Bronchial epithelial cell (primary cell): Measurements from ENCODE around the gene WASF1. TPM values are rescaled to one million over a fixed set of nuclear protein-coding genes. Genes with fewer than 3 reads are reported as not detected.
A peak's percentile ranks its signal among the peaks of the same experiment; 100 is the strongest.
"Not testable (repeated sequence)": the region's sequence is repeated elsewhere in the genome, so short reads cannot be mapped to it uniquely, and the experiment has no call there.

Experiments used
- DNase-seq: peaks from one replicate; pipeline ENCODE4 v3.0.0-alpha.2; 2010; ENCODE audit warnings: low read depth
- FAIRE-seq: peaks from 2 replicates; lab custom pipeline; 2011; peaks lifted over from hg19 to GRCh38; lab: Jason Lieb, UNC
- H3K27me3 ChIP-seq: 2 replicates; pipeline ENCODE4 v1.5.1; 2011; ENCODE audit warnings: low read length; ENCODE audit not compliant: control insufficient read depth, insufficient read depth
- H3K36me3 ChIP-seq: 2 replicates; pipeline ENCODE4 v1.5.1; 2011; ENCODE audit warnings: low read length; ENCODE audit not compliant: control insufficient read depth, insufficient read depth
- H3K4me3 ChIP-seq: 2 replicates; pipeline ENCODE4 v1.5.1; 2011; ENCODE audit warnings: mild to moderate bottlenecking, low read depth, low read length, control low read depth
- CTCF ChIP-seq: IDR thresholded peaks from 2 replicates; pipeline ENCODE4 v1.5.1; 2011; ENCODE audit warnings: mild to moderate bottlenecking, moderate library complexity, low read length, control low read depth, inconsistent platforms; ENCODE audit not compliant: insufficient read depth, severe bottlenecking
- total RNA-seq: library from RNA; depleted of rRNA; stranded (reverse); fragments of >200 nt; gene quantifications from 2 replicates; pipeline ENCODE4 v1.2.1, GENCODE V29; 2014

WASF1 gene
- total RNA-seq, 1 donor from 2014 or later = 7.1 TPM

- Histone ChIP-seq H3K27me3 (no peaks in the 10 kb centered on the region), H3K36me3 (no peaks in the 10 kb centered on the region), H3K4me3 (no peak overlapping the region)
- TF ChIP-seq CTCF = no peak
- FAIRE-seq (no peak), DNase-seq (no peak)
Measured at GRCh38 chr6:110083875-110084585, 95.4 kb downstream of the WASF1 start.

GRCh38 chr6:110075406-110075805, 104.1 kb downstream of the WASF1 start:
- DNase-seq (peak; percentile 65), FAIRE-seq (no peak)
- TF ChIP-seq CTCF = no peak
- H3K4me3 ChIP-seq = no peak overlapping the region
- no peaks in the 10 kb centered on the region for H3K36me3 ChIP-seq
- H3K27me3 ChIP-seq = no peaks in the 10 kb centered on the region

- not testable (repeated sequence) for FAIRE-seq, H3K4me3 ChIP-seq, H3K36me3 ChIP-seq, DNase-seq, H3K27me3 ChIP-seq
Measured at GRCh38 chr6:110073474-110073873, 106.0 kb downstream of the WASF1 start.

GRCh38 chr6:110068592-110068967, 110.9 kb downstream of the WASF1 start:
- no peak overlapping the region for H3K4me3 ChIP-seq
- no peaks in the 10 kb centered on the region for H3K36me3 ChIP-seq
- no peaks in the 10 kb centered on the region for H3K27me3 ChIP-seq
- FAIRE-seq (peak; percentile 28), DNase-seq (no peak)
- TF ChIP-seq CTCF = no peak

- DNase-seq = no peak
- no peaks in the 10 kb centered on the region for H3K27me3 ChIP-seq
- H3K36me3 ChIP-seq = no peaks in the 10 kb centered on the region
- H3K4me3 ChIP-seq = no peak overlapping the region
- no peak for FAIRE-seq
- TF ChIP-seq CTCF = no peak
Measured at GRCh38 chr6:110067837-110068591, 111.5 kb downstream of the WASF1 start.

GRCh38 chr6:110064744-110065524, 114.5 kb downstream of the WASF1 start:
- H3K27me3 ChIP-seq = peaks cover 3% of the 10 kb centered on the region
- no peak overlapping the region for H3K4me3 ChIP-seq
- no peaks in the 10 kb centered on the region for H3K36me3 ChIP-seq
- FAIRE-seq (no peak), DNase-seq (no peak)
- TF ChIP-seq CTCF = no peak
